Spleen (tissue), 11 donors: ENCODE measurements around the gene CROCC2. TPM values are rescaled to one million over a fixed set of nuclear protein-coding genes. Genes with fewer than 3 reads are reported as not detected.
A peak's percentile ranks its signal among the peaks of the same experiment; 100 is the strongest.

Experiments
- DNase-seq: peaks from one replicate; pipeline ENCODE4 v3.0.0-alpha.2; 2020
- H3K27ac ChIP-seq, 8 donors: fragments of 200-600 bp; sonication (generic) in 7 of 8; 1 replicate in 4 of 8; 2 replicates in 4 of 8; pipeline versions ENCODE4 v1.5.0 to v1.8.0; 2016 to 2021; ENCODE audit warnings: inconsistent platforms in 4 of 8, mild to moderate bottlenecking in 4 of 8, moderate library complexity in 1 of 8
- H3K27me3 ChIP-seq, 7 donors: fragments of 200-600 bp; sonication (generic) in 6 of 7; replicated peaks in 1 of 7; 1 replicate in 4 of 7; 2 replicates in 3 of 7; pipeline versions ENCODE4 v1.5.0 to v1.8.0; 2016 to 2021; ENCODE audit warnings: inconsistent platforms in 3 of 7, mild to moderate bottlenecking in 1 of 7
- H3K36me3 ChIP-seq, 6 donors: fragments of 200-600 bp; sonication (generic) in 5 of 6; 1 replicate in 4 of 6; 2 replicates in 2 of 6; pipeline versions ENCODE4 v1.5.0 to v1.8.0; 2016 to 2021; ENCODE audit warnings: inconsistent platforms in 2 of 6
- H3K4me1 ChIP-seq, 6 donors: fragments of 200-600 bp; sonication (generic) in 5 of 6; 1 replicate in 3 of 6; 2 replicates in 3 of 6; pipeline versions ENCODE4 v1.5.0 to v1.8.0; 2016 to 2021; ENCODE audit warnings: inconsistent platforms in 3 of 6
- H3K4me3 ChIP-seq, 8 donors: fragments of 200-600 bp; sonication (generic) in 7 of 8; 1 replicate in 4 of 8; 2 replicates in 4 of 8; pipeline versions ENCODE4 v1.5.0 to v1.8.0; 2016 to 2021; ENCODE audit warnings: inconsistent platforms in 4 of 8, mild to moderate bottlenecking in 4 of 8, moderate library complexity in 2 of 8
- H3K9me3 ChIP-seq, 8 donors: fragments of 200-600 bp; sonication (generic) in 7 of 8; 1 replicate in 4 of 8; 2 replicates in 4 of 8; pipeline versions ENCODE4 v1.5.0 to v1.8.0; 2016 to 2021; ENCODE audit warnings: inconsistent platforms in 4 of 8
- POLR2A ChIP-seq, 3 donors: fragments of 450-650 bp; IDR thresholded peaks; one replicate each; pipeline ENCODE4 v1.5.1; 2017; ENCODE audit warnings: antibody characterized with exemption in 3 of 3, mild to moderate bottlenecking in 1 of 3
- POLR2AphosphoS5 ChIP-seq, 3 donors: sonication (generic); formaldehyde crosslinking; IDR thresholded peaks; one replicate each; pipeline ENCODE4 v1.5.1; 2017; ENCODE audit warnings: antibody characterized with exemption in 3 of 3
- WGBS, 5 donors: extraction: QIAGEN DNeasy Blood & Tissue Kit in 3 of 5; methylation state at CpG; one replicate each; pipeline versions ENCODE4 v1.1.5 to v1.1.7; 2013 to 2018; 5-methylcytosine and 5-hydroxymethylcytosine counted together
- intact Hi-C: fragments of 100-400 bp; cut with DNase I; formaldehyde crosslinking; loops from one replicate; pipeline ENCODE4 v1.15.0; 2023; ENCODE audit warnings: low total_unique reads
- polyA plus RNA-seq, 3 donors: library from polyadenylated mRNA; stranded (reverse); fragments of 200-250 nt; gene quantifications; one replicate each; pipeline ENCODE4 v1.2.1, GENCODE V29; 2013
- total RNA-seq, 7 donors: library from RNA; depleted of rRNA in 3 of 7; stranded (reverse); fragments of >200 nt in 3 of 7; fragmentation: NEBNext Ultra II Directional in 4 of 7; extraction: Animal tissue kit (Norgen Biotek cat#: 25700) in 4 of 7; gene quantifications; one replicate each; pipeline versions ENCODE4 v1.1.0 to v1.2.1, GENCODE V29; 2016 to 2021
- TF ChIP-seq, protein P1 (sequence below), 11 experiments: fragments of 200-600 bp in 7 of 11; fragments of 450-650 bp in 4 of 11; sonication (generic) in 4 of 11; IDR thresholded peaks in 8 of 11; conservative IDR thresholded peaks in 3 of 11; 1 replicate in 7 of 11; 2 replicates in 4 of 11; pipeline versions ENCODE4 v1.4.0 to v1.8.0; 2016 to 2021; ENCODE audit warnings: antibody characterized with exemption in 11 of 11, inconsistent platforms in 4 of 11, mild to moderate bottlenecking in 1 of 11
- donor health status: healthy with polysubstance abuse.
- donor health status: DM: no; HTN: no; CAD: no; lungs with moderate emphysema.
- donor health status: DM: no; HTN: no; CAD: no.
- donor health status: Bipolar disorder and iron deficiency.
- donor health status: healthy.
- donor health status: DM: no; HTN: no; CAD: no.
- donor health status: DM: yes; HTN: yes; CAD: no.

The CROCC2 gene
- total and polyA plus RNA-seq, 10 donors, result 0.04 to 3.6 (median 0.75) TPM

DNA sequence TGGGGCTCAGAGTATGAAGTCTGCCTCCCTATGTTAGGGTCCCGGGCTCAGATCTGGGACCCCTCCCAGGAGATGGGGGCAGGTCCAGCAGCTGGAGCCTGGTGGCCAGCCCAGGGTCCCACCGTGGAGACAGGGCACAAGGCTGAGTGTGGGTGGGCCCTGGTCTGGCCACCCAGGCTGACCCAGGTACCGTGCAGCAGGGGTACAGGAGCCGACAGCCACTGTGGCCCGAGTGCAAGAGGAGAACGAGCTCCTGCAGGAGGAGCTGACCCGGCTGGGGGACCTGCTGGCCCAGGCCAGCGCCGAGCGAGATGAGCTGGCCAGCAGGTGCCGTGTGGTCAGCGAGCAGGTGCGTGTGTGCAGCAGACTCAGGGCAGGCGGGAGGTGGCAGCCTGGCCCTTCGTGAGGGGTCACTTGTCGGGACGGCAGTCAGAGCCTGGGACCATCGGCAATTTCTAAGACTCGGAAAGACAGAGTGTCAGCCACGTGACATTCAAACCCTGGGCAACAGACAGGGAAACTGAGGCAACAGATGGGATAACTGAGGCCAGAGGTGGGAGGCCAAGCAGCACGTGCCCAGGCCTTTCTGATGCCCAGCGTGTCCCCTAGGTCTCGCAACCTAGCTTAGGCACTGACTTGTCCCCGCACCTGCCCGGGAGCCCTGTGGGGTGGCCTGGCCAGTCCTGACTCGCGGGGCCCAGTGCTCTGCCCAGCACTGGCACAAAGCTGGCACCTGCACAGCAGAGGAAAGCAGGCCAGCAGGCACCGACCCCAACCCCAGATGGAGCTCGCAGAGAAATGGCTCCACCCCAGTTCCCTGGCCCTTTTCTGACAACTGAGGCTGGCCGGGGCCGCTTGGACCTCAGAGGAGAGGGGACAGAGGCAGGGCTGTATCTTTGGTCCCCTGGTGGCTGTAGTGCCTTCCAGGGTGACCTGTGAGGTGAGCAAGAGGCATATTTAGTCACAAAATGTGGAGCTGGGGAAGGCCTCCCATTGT is 13.9 kb downstream of the CROCC2 start:
- Histone ChIP-seq H3K36me3 (no peaks in the 10 kb centered on the region), H3K4me3 (no peak overlapping the region), H3K27ac (no peak overlapping the region), H3K4me1 (peaks cover 13 to 32% (median 24%) of the 10 kb centered on the region in 6 donors), H3K9me3 (no peaks in the 10 kb centered on the region), H3K27me3 (peaks cover 0 to 24% (median 10%) of the 10 kb centered on the region in 7 donors)
- peak; percentile 75 for DNase-seq
- intact Hi-C loops, result no loop called here
- TF ChIP-seq POLR2AphosphoS5 (IDR thresholded peaks at IDR 0.05), result no peak
- no peak for TF ChIP-seq POLR2A (IDR thresholded peaks at IDR 0.05)
- TF ChIP-seq, protein P1, sequence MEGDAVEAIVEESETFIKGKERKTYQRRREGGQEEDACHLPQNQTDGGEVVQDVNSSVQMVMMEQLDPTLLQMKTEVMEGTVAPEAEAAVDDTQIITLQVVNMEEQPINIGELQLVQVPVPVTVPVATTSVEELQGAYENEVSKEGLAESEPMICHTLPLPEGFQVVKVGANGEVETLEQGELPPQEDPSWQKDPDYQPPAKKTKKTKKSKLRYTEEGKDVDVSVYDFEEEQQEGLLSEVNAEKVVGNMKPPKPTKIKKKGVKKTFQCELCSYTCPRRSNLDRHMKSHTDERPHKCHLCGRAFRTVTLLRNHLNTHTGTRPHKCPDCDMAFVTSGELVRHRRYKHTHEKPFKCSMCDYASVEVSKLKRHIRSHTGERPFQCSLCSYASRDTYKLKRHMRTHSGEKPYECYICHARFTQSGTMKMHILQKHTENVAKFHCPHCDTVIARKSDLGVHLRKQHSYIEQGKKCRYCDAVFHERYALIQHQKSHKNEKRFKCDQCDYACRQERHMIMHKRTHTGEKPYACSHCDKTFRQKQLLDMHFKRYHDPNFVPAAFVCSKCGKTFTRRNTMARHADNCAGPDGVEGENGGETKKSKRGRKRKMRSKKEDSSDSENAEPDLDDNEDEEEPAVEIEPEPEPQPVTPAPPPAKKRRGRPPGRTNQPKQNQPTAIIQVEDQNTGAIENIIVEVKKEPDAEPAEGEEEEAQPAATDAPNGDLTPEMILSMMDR (IDR thresholded peaks at IDR 0.05 in 8 of 11, conservative IDR thresholded peaks at IDR 0.05 in 3 of 11), result no peak
- WGBS, 5 donors, result 87 to 94% (median 92%) methylated on average over 20 to 31 of the region's 31 CpGs

DNA sequence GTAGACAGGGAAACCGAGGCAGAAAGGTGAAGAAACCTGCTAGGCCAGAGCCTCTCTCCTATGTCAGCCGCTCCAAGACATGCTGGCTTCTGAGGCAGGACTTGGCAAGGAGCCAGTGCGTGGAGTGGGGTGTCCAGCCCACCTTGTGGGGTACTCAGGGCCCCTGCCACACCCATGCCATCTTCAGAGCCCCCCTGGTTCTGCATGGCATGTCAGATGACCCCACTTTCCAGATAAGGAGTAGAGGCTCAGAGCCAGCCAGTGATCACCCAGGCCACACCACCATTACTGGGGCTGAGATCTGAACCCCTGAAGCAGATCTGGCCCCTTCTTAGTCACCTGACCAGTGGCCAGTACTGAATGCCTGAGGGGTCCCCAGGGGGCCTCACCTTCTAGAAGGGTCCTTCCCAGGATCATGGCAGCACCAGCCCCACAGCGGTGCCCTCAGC is 14.7 kb downstream of the CROCC2 start:
- intact Hi-C loops, result no loop called here
- 82 to 88% (median 87%) methylated on average over 4 of the region's 4 CpGs for WGBS, 5 donors
- H3K27ac ChIP-seq, result no peak overlapping the region
- TF ChIP-seq, protein P1 (IDR thresholded peaks at IDR 0.05 in 8 of 11, conservative IDR thresholded peaks at IDR 0.05 in 3 of 11), result no peak
- no peak for TF ChIP-seq POLR2AphosphoS5 (IDR thresholded peaks at IDR 0.05)
- TF ChIP-seq POLR2A (IDR thresholded peaks at IDR 0.05), result no peak
- no peak overlapping the region for H3K4me3 ChIP-seq
- no peaks in the 10 kb centered on the region for H3K9me3 ChIP-seq
- peaks cover 0 to 17% (median 2%) of the 10 kb centered on the region in 7 donors for H3K27me3 ChIP-seq
- peaks cover 9 to 24% (median 17%) of the 10 kb centered on the region in 6 donors for H3K4me1 ChIP-seq
- DNase-seq, result peak; percentile 64
- H3K36me3 ChIP-seq, result no peaks in the 10 kb centered on the region

DNA sequence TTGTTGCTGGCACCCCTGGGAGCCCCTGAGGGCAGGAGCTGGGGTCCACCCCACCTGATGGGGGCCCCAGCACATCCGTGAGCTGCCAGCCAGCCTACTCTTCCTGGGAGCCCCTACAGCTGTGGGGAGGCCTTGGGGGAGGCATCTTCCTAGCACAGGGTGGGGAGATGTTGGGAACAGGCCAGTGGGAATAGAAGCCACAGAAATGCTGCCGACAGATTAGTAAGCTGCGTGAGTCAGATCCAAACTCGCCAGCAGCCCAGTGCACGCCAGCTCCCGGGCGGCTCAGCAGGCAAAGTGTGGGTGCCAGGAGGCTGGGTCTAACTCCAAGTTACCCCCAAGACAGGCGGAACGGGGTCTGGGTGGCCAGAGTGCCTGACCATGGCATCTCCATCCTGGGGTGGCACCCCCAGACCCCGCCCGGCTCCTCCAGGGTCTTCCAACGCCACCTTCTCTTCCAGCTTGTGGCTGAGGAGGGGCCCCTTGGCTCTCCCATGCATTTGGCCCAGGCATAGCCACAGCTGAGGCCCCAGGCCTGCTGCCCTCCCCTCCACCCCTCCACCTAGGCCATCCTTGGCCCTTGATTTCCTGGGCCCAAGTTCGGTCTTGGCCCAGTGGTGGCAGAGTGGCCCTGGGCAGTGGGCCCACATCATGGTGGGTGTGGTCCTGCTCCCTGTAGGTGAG is 15.3 kb downstream of the CROCC2 start:
- H3K4me1 ChIP-seq, result peaks cover 8 to 19% (median 12%) of the 10 kb centered on the region in 6 donors
- H3K27me3 ChIP-seq, result peaks cover 0 to 12% (median 0%) of the 10 kb centered on the region in 7 donors
- intact Hi-C loops, result no loop called here
- no peak overlapping the region for H3K4me3 ChIP-seq
- TF ChIP-seq POLR2AphosphoS5 (IDR thresholded peaks at IDR 0.05), result no peak
- TF ChIP-seq, protein P1 (IDR thresholded peaks at IDR 0.05 in 8 of 11, conservative IDR thresholded peaks at IDR 0.05 in 3 of 11), result no peak
- no peak for TF ChIP-seq POLR2A (IDR thresholded peaks at IDR 0.05)
- 57 to 84% (median 79%) methylated on average over 4 to 13 of the region's 13 CpGs for WGBS, 5 donors
- no peak overlapping the region for H3K27ac ChIP-seq
- H3K36me3 ChIP-seq, result no peaks in the 10 kb centered on the region
- H3K9me3 ChIP-seq, result no peaks in the 10 kb centered on the region
- peak; percentile 65 for DNase-seq

DNA sequence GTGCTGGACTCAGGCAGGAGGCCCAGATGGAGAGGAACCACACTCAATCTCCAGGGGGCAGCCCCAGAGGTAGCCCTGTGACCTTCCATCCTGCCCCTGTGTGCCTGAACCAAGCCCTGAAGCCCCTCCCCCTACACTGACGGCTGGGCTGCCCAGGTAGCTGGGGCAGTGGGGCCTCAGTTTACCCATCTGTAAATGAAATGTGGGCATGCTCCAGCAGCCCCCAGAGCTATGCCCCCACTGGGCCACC is 15.8 kb downstream of the CROCC2 start:
- H3K4me1 ChIP-seq, result peaks cover 3 to 14% (median 7%) of the 10 kb centered on the region in 6 donors
- WGBS, 5 donors, result 67 to 83% (median 74%) methylated on average over 1 of the region's 1 CpG; no CpG with 5 or more reads in 1 of the 5 donors
- H3K27me3 ChIP-seq, result peaks cover 0 to 7% (median 0%) of the 10 kb centered on the region in 7 donors
- no peaks in the 10 kb centered on the region for H3K36me3 ChIP-seq
- no peak for DNase-seq
- no peak overlapping the region for H3K27ac ChIP-seq
- TF ChIP-seq POLR2A (IDR thresholded peaks at IDR 0.05) (no peak), POLR2AphosphoS5 (IDR thresholded peaks at IDR 0.05) (no peak)
- TF ChIP-seq, protein P1 (IDR thresholded peaks at IDR 0.05 in 8 of 11, conservative IDR thresholded peaks at IDR 0.05 in 3 of 11), result no peak
- intact Hi-C loops, result no loop called here
- H3K4me3 ChIP-seq, result no peak overlapping the region
- H3K9me3 ChIP-seq, result no peaks in the 10 kb centered on the region
